Natural killer cell (primary cell): ENCODE data around the gene SH3TC1. TPM values are rescaled to one million over a fixed set of nuclear protein-coding genes. Genes with fewer than 3 reads are reported as not detected.

ENCODE experiments used
- ATAC-seq, 3 donors: fragments of 150-1000 bp in 2 of 3; fragments of 200-7000 bp in 1 of 3; cut with Tn5 transposase; 1 replicate in 1 of 3; 2 replicates in 2 of 3; pipeline ENCODE4 v1.10.0; 2021; ENCODE audit warnings: mild to moderate bottlenecking in 2 of 3, moderate library complexity in 2 of 3
- DNase-seq, 2 donors: peaks; one replicate each; pipeline versions ENCODE4 v3.0.0 to v3.0.0-alpha.2; 2013 to 2021; ENCODE audit warnings: mixed read lengths in 1 of 2
- H3K27ac ChIP-seq: one replicate; pipeline ENCODE4 v1.5.1; 2013; ENCODE audit warnings: mild to moderate bottlenecking, low read length
- H3K27me3 ChIP-seq: one replicate; pipeline ENCODE4 v1.6.1; 2013; ENCODE audit warnings: low read length; ENCODE audit not compliant: control insufficient read depth, insufficient read depth
- H3K36me3 ChIP-seq: one replicate; pipeline ENCODE4 v1.6.1; 2013; ENCODE audit warnings: low read length; ENCODE audit not compliant: control insufficient read depth, insufficient read depth
- H3K4me1 ChIP-seq: one replicate; pipeline ENCODE4 v1.6.1; 2013; ENCODE audit warnings: low read length; ENCODE audit not compliant: control insufficient read depth, insufficient read depth
- H3K4me3 ChIP-seq: one replicate; pipeline ENCODE4 v1.5.1; 2013; ENCODE audit warnings: low read length
- H3K9me3 ChIP-seq: one replicate; pipeline ENCODE4 v1.6.1; 2013; ENCODE audit warnings: low read length; ENCODE audit not compliant: control insufficient read depth, insufficient read depth
- H3K27ac Mint-ChIP-seq, 2 donors: one replicate each; pipeline ENCODE4 v1.8.0; 2022; ENCODE audit warnings: mild to moderate bottlenecking in 2 of 2, mixed read lengths in 2 of 2, moderate library complexity in 1 of 2
- H3K27me3 Mint-ChIP-seq, 2 donors: one replicate each; pipeline ENCODE4 v1.8.0; 2022; ENCODE audit warnings: low read depth in 2 of 2, mixed read lengths in 2 of 2
- H3K36me3 Mint-ChIP-seq: one replicate; pipeline ENCODE4 v1.8.0; 2022; ENCODE audit warnings: mixed read lengths
- H3K4me1 Mint-ChIP-seq, 2 donors: one replicate each; pipeline ENCODE4 v1.8.0; 2022; ENCODE audit warnings: mixed read lengths in 2 of 2
- H3K4me3 Mint-ChIP-seq: one replicate; pipeline ENCODE4 v1.8.0; 2022; ENCODE audit warnings: mild to moderate bottlenecking, moderate library complexity, mixed read lengths
- H3K9me3 Mint-ChIP-seq, 2 donors: one replicate each; pipeline ENCODE4 v1.8.0; 2022; ENCODE audit warnings: mixed read lengths in 2 of 2
- WGBS: methylation state at CpG from one replicate; pipeline ENCODE4 v1.1.7; 2013; ENCODE audit warnings: missing lambda C conversion rate; ENCODE audit not compliant: insufficient coverage; 5-methylcytosine and 5-hydroxymethylcytosine counted together
- intact Hi-C: fragments of 100-400 bp; cut with micrococcal nuclease; formaldehyde crosslinking; loops from one replicate; pipeline ENCODE4 v1.14.2; 2022
- total RNA-seq, 4 donors: library from RNA; stranded (reverse); fragments of 120-200 nt in 1 of 4; gene quantifications; one replicate each; pipeline versions ENCODE4 v1.2.3 to v1.2.4, GENCODE V29; 2013 to 2022
- TF ChIP-seq, protein P1 (sequence below): fragments of 200-600 bp; IDR thresholded peaks from one replicate; pipeline ENCODE4 v1.8.0; 2022; ENCODE audit warnings: antibody characterized with exemption

SH3TC1 gene
- total RNA-seq, 3 donors from 2014 or later (not counting 1 experiment from before 2014, with no cell fraction given), result 50.1 to 61.7 (median 54.9) TPM

- H3K4me1 ChIP-seq, result peaks cover 20% of the 10 kb centered on the region
- H3K4me1 Mint-ChIP-seq, result peaks cover 0 to 4% of the 10 kb centered on the region in 2 donors
- no peaks in the 10 kb centered on the region for H3K36me3 Mint-ChIP-seq
- WGBS, result 93% methylated on average over 7 of the region's 7 CpGs
- H3K27ac Mint-ChIP-seq, result peak overlapping the region; percentile 24 to 31
- H3K9me3 Mint-ChIP-seq, result no peaks in the 10 kb centered on the region
- DNase-seq (no peak), ATAC-seq (no peak)
- TF ChIP-seq, protein P1, sequence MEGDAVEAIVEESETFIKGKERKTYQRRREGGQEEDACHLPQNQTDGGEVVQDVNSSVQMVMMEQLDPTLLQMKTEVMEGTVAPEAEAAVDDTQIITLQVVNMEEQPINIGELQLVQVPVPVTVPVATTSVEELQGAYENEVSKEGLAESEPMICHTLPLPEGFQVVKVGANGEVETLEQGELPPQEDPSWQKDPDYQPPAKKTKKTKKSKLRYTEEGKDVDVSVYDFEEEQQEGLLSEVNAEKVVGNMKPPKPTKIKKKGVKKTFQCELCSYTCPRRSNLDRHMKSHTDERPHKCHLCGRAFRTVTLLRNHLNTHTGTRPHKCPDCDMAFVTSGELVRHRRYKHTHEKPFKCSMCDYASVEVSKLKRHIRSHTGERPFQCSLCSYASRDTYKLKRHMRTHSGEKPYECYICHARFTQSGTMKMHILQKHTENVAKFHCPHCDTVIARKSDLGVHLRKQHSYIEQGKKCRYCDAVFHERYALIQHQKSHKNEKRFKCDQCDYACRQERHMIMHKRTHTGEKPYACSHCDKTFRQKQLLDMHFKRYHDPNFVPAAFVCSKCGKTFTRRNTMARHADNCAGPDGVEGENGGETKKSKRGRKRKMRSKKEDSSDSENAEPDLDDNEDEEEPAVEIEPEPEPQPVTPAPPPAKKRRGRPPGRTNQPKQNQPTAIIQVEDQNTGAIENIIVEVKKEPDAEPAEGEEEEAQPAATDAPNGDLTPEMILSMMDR, result no peak
- peaks cover 43% of the 10 kb centered on the region for H3K36me3 ChIP-seq
- no peak overlapping the region for H3K4me3 ChIP-seq
- no peaks in the 10 kb centered on the region for H3K9me3 ChIP-seq
- H3K27me3 Mint-ChIP-seq, result no peaks in the 10 kb centered on the region
- H3K27ac ChIP-seq, result peak overlapping the region; percentile 35
- intact Hi-C loops, result no loop called here
- no peaks in the 10 kb centered on the region for H3K27me3 ChIP-seq
- no peak overlapping the region for H3K4me3 Mint-ChIP-seq
These were observed 21.8 kb downstream of the SH3TC1 start for GRCh38 chr4:8220661-8221450.

DNA sequence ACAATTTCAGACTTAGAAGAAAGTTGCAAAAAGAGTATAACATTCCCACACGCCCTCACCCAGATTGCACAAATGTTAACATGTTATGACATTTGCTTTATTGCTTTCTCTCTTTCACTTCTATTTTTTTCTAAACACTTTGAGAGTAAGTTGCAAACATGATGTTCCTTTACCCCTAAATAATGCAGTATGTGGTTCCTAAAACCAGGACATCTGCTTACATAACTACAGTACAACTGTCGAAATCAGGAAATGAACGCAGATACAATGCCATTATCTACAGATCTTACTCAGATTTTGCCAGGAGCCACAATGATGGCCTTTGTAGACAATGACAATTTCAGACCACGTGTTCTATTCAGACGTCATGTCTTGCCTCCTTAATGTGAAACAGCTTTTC lies 22.4 kb downstream of the SH3TC1 start:
- WGBS, result 37% methylated on average over 5 of the region's 5 CpGs
- Mint-ChIP-seq H3K27me3 (no peaks in the 10 kb centered on the region), H3K4me3 (no peak overlapping the region), H3K27ac (peak overlapping the region; percentile 24 to 31), H3K4me1 (peaks cover 0 to 4% of the 10 kb centered on the region in 2 donors), H3K36me3 (no peaks in the 10 kb centered on the region), H3K9me3 (no peaks in the 10 kb centered on the region)
- peak overlapping the region; percentile 49 for H3K27ac ChIP-seq
- intact Hi-C loops, result no loop called here
- ATAC-seq (peak in 2 of 3 donors; percentile 48 to 65), DNase-seq (peak in 1 of 2 donors; percentile 73)
- H3K27me3 ChIP-seq, result no peaks in the 10 kb centered on the region
- TF ChIP-seq, protein P1, result no peak
- H3K36me3 ChIP-seq, result peaks cover 37% of the 10 kb centered on the region
- H3K9me3 ChIP-seq, result no peaks in the 10 kb centered on the region
- peaks cover 20% of the 10 kb centered on the region for H3K4me1 ChIP-seq
- no peak overlapping the region for H3K4me3 ChIP-seq

GRCh38 chr4:8221985-8222384 lies 22.9 kb downstream of the SH3TC1 start:
- Histone ChIP-seq H3K9me3 (no peaks in the 10 kb centered on the region), H3K4me3 (no peak overlapping the region), H3K27me3 (no peaks in the 10 kb centered on the region), H3K27ac (peak overlapping the region; percentile 49), H3K36me3 (peaks cover 35% of the 10 kb centered on the region), H3K4me1 (peaks cover 25% of the 10 kb centered on the region)
- H3K9me3 Mint-ChIP-seq, result no peaks in the 10 kb centered on the region
- TF ChIP-seq, protein P1, result no peak
- H3K27ac Mint-ChIP-seq, result peak overlapping the region; percentile 24 to 31
- no peaks in the 10 kb centered on the region for H3K36me3 Mint-ChIP-seq
- H3K4me3 Mint-ChIP-seq, result no peak overlapping the region
- H3K27me3 Mint-ChIP-seq, result no peaks in the 10 kb centered on the region
- peaks cover 0 to 4% of the 10 kb centered on the region in 2 donors for H3K4me1 Mint-ChIP-seq
- ATAC-seq (no peak), DNase-seq (no peak)
- intact Hi-C loops, result no loop called here
